HG02571 (cell line): Measurements from ENCODE around the gene EIF4G3.
"Not testable (repeated sequence)": the region's sequence is repeated elsewhere in the genome, so short reads cannot be mapped to it uniquely, and the experiment has no call there.

Source experiments
- ATAC-seq: cut with Tn5 transposase; IDR thresholded peaks from one replicate; pipeline ENCODE4 v1.9.1; 2021; ENCODE audit warnings: mild to moderate bottlenecking, moderate library complexity; ENCODE audit not compliant: unreplicated experiment

The EIF4G3 gene

GRCh38 chr1:20887246-20887645 lies 289.5 kb downstream of the EIF4G3 start:
- ATAC-seq, result no peak

- ATAC-seq, result no peak
These were observed 291.6 kb downstream of the EIF4G3 start for GRCh38 chr1:20885121-20885520.

- no peak for ATAC-seq
These were observed 292.2 kb downstream of the EIF4G3 start for GRCh38 chr1:20884513-20884912.

GRCh38 chr1:20883766-20884165 lies 292.9 kb downstream of the EIF4G3 start:
- no peak for ATAC-seq

DNA sequence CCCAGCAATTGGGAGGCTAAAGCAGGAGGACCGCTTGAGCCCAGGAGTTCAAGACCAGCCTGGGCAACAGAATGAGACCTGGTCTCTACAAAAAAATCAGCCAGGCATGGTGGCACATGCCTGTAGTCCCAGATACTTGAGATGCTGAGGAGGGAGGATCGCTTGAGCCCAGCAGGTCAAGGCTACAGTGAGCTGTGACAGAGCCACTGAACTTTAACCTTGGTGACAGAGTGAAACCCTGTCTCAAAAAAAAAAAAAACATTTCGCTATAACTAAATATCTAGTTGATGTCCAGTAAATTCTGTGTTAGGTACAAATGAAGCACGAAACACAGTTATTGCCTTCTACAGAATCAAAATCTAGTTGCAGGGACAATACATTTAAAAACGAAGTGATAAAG lies 293.9 kb downstream of the EIF4G3 start:
- ATAC-seq, result no peak

GRCh38 chr1:20878799-20879198 lies 297.9 kb downstream of the EIF4G3 start:
- no peak for ATAC-seq

DNA sequence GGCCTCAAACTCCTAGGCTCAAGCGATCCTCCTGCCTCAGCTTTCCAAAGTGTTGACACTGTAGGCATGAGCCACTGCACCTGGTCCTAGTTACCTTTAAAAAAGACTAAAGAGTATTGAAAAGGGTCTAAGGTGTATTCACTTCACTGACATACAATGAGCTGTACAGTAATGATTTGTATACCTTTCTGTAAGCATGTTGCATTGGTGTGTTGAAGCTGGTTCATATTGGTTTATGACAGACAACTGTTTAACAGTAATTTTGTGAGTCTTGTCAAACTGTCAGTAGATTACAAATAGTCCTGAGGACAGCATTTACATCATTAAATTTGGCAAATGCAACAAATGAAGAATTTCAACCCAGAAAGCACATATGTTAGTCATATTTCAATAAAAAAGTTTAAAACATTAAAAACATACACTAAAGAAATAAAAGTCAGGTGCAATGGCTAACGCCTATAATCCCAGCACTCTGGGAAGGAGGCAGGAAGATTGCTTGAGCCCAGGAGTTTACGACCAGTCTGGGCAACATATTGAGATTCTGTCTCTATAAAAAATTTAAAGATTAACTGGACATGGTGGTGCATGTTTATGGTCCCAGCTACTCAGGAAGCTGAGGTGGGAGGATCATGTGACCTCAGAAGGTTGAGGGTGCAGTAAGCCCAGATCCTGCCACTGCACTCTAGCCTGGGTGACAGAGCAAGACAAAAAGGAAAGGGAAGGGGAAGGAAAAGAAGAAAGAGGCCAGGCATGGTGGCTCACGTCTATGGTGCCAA lies 301.3 kb downstream of the EIF4G3 start:
- ATAC-seq, result no peak

GRCh38 chr1:20873311-20873710 lies 303.4 kb downstream of the EIF4G3 start:
- no peak for ATAC-seq

- ATAC-seq, result no peak
These were observed 305.3 kb downstream of the EIF4G3 start for GRCh38 chr1:20871419-20871818.

GRCh38 chr1:20870718-20871117 lies 306.0 kb downstream of the EIF4G3 start:
- no peak for ATAC-seq

- no peak for ATAC-seq
These were observed 308.4 kb downstream of the EIF4G3 start for GRCh38 chr1:20868263-20868662.

GRCh38 chr1:20867847-20868246 lies 308.9 kb downstream of the EIF4G3 start:
- ATAC-seq, result no peak

- ATAC-seq, result no peak
These were observed 309.6 kb downstream of the EIF4G3 start for GRCh38 chr1:20867062-20867461.

DNA sequence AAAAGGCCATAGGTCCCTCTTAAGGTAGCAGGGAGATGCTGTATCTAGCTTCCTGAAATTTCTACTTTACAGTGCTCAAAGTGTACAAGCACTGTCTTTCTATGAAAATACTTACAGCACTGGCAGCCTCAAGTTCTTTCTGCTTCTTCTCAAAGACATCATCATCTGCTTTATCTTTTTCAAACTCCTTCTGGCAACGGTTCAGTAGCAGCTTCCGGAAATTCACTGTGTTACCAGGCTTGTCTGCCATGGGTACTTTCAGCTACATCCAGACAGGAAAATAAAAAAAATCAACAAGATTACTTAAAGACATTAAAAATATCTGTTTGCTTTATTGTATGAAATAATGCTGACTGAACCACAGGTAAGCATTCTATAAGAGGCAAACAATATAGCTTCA lies 311.7 kb downstream of the EIF4G3 start:
- ATAC-seq, result no peak

DNA sequence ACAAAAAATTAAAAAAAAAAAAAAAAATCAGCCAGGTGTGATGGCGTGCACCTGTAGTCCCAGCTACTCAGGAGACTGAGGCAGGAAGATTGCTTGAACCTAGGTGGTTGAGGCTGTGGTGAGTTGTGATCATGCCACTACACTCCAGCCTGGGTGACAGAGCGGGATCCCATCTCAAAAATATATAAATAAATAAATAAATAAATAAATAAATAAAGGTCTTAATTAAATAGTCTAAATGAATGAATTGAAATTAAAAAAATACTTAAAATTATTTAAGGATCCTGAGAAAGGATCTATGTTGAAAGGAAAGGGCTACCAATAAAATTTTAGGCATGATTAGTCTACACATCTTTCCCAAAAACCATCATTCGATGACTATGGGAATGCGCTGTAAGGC lies 322.2 kb downstream of the EIF4G3 start:
- ATAC-seq, result no peak

DNA sequence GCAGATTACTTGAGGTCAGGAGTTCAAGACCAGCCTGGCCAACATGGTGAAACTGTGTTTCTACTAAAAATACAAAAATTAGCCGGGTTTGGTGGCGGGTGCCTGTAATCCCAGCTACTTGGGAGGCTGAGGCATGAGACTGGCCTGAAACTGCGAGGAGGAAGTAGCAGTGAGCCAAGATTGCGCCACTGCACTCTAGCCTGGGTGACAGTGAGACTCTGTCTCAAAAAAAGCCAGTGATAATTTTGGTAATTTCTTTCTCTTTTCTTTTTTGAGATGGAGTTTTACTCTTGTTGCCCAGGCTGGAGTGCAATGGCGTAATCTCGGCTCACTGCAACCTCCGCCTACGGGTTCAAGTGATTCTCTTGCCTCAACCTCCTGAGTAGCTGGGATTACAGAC lies 324.9 kb downstream of the EIF4G3 start:
- not testable (repeated sequence) for ATAC-seq

GRCh38 chr1:20850021-20850420 lies 326.7 kb downstream of the EIF4G3 start:
- ATAC-seq, result no peak

DNA sequence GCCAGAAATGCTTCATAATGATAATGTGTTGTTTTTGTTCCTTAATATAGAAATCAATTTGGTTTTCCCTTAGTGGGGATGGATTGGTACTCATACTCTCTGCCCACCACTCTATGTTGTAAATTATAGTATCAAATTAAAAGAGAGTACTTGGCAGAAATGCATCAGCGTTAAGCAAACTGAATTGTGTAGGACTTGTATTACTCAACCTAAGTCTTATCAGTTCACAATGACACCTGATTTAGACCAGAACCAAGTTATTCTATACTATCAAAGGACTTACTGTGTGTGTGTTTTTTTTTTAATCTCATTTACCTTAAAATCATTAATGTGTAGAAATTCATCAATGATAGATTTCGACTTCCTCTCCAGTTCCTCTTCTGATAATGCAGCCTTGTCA lies 327.6 kb downstream of the EIF4G3 start:
- no peak for ATAC-seq

- ATAC-seq, result no peak
These were observed 328.5 kb downstream of the EIF4G3 start for GRCh38 chr1:20848162-20848561.

GRCh38 chr1:20847611-20848080 lies 329.1 kb downstream of the EIF4G3 start:
- ATAC-seq, result no peak

DNA sequence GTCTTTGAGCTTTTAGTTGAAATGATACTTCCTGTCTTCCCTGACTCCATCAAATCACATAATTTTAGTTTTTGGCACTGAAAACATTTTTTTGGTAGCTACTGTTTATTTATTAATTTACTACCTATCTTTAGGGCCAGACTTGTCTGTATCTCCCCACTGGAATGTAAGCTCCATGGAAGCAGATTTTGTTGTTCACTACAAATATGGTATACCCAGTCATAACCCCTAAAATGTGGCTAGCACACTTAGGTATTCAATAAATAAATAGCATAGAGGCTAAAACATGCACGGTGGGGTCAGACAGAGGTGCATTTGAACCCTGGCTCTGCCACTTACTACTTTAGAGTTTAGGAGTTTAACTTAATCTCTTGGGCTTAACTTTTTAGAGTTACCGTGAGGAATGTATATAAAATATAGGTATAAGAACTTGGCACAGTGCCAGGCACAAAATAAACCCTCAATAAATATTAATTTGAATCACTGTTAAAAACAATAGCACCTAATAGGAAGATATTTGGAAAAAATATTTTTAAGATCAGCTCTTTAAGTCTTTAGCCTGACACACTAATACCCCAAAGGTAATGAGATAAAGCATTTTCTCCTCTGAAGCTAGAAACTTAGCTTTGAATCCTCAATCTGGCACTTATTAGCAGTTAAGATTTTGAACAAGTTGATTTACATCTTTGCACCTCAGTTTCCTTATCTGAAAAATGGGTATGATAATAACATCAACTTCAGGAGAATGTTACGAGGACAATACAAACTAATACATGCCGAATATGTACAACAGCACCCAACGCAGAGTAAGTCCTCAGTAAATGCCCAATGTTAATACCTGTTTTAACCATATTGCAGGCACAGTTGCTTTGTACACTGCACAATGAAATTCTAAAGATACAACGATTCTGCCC lies 330.0 kb downstream of the EIF4G3 start:
- no peak for ATAC-seq

GRCh38 chr1:20840731-20841130 lies 336.0 kb downstream of the EIF4G3 start:
- no peak for ATAC-seq
